ENCODE data around the gene C6.
"Not testable (repeated sequence)": the region's sequence is repeated elsewhere in the genome, so short reads cannot be mapped to it uniquely, and the experiment has no call there.

Gene C6

DNA sequence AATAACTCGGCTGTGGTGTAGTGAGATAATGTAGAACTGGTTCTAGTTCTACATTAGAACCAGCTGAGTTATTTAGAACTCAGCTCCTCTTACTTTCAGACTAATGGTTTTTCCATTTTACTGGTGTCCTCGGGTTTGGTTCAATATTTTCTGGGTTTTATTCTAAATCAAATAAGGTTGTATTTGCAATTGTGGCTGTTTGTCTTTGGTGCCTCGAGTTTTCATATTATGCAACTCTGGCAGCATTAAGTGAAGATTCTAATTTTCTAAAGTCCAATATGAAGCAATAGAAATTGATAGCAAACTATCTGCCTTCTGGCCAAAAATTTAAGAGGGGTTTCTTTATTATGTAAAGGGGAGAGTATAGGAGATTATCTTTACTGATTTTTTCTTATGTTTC is 19.0 kb downstream of the C6 start:
- peaks cover 4% of the 10 kb centered on the region for H3K9me3 Mint-ChIP-seq
- H3K27ac Mint-ChIP-seq = peak overlapping the region; percentile 93 to 97 (median 93)
- H3K36me3 Mint-ChIP-seq (ENCODE audit: low read depth) = no peaks in the 10 kb centered on the region
- TF ChIP-seq, protein P1, sequence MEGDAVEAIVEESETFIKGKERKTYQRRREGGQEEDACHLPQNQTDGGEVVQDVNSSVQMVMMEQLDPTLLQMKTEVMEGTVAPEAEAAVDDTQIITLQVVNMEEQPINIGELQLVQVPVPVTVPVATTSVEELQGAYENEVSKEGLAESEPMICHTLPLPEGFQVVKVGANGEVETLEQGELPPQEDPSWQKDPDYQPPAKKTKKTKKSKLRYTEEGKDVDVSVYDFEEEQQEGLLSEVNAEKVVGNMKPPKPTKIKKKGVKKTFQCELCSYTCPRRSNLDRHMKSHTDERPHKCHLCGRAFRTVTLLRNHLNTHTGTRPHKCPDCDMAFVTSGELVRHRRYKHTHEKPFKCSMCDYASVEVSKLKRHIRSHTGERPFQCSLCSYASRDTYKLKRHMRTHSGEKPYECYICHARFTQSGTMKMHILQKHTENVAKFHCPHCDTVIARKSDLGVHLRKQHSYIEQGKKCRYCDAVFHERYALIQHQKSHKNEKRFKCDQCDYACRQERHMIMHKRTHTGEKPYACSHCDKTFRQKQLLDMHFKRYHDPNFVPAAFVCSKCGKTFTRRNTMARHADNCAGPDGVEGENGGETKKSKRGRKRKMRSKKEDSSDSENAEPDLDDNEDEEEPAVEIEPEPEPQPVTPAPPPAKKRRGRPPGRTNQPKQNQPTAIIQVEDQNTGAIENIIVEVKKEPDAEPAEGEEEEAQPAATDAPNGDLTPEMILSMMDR (IDR thresholded peaks at IDR 0.05; ENCODE audit: unreplicated experiment in 3 of 3) = no peak
- no peaks in the 10 kb centered on the region for H3K27me3 Mint-ChIP-seq (ENCODE audit: low read depth)
- peaks cover 9% of the 10 kb centered on the region for H3K4me1 Mint-ChIP-seq
- no peak overlapping the region for H3K4me3 Mint-ChIP-seq

DNA sequence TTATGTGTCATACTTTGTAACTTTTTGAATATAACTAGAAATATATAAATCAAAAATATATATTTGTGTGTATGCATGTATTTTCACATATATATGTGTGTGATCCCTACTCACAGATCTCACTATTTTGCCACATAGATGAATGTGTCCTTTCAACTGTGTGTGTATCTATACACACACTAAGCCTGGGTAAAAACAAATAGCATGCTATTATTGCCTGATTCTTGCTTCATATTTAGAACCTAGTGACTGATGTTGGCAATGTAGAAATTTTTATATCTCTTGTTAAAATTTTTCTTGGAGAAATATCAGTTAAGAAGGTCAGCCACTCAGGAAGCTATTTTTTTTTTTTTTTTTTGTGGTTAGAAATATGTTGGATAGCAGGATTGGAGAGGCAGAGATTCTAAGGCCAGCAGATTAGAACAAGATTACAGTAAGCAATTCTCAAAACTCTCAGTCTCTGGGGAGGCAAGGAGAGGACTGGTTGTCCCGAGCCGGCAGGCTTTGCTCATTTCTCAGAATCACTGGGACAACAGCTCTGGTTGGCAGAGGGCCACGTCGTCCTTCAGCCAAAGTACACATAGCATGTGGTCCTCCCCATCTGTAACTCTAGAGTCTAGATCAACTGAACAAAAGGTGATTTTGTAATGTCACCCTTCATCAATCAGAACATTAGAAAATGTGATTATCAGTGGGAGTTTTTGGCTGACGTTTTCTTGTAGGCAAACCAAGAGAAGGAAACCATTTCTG is 19.7 kb downstream of the C6 start:
- no peaks in the 10 kb centered on the region for H3K36me3 Mint-ChIP-seq (ENCODE audit: low read depth)
- H3K4me3 Mint-ChIP-seq = no peak overlapping the region
- H3K4me1 Mint-ChIP-seq = peaks cover 9% of the 10 kb centered on the region
- TF ChIP-seq, protein P1 (IDR thresholded peaks at IDR 0.05; ENCODE audit: unreplicated experiment in 3 of 3) = no peak
- H3K27me3 Mint-ChIP-seq (ENCODE audit: low read depth) = no peaks in the 10 kb centered on the region
- H3K9me3 Mint-ChIP-seq = peaks cover 4% of the 10 kb centered on the region
- peak overlapping the region; percentile 93 to 97 (median 93) for H3K27ac Mint-ChIP-seq

DNA sequence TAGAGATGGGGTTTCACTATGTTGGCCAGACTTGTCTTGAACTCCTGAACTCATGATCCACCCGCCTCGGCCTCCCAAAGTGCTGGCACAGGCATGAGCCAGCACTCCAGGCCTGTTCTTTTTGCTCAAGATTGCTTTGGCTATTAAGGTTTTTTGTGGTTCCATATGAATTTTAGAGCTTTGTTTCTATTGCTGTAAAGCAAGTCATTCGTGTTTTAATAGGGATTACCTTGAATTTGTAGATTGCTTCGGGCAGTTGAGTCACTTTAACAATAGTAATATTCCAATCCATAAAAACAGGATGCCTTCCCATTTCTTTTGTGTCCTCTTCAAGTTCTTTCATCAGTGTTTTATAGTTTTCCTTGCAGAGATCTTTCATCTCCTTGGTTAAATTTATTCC is 22.1 kb downstream of the C6 start:
- Mint-ChIP-seq H3K9me3 (peaks cover 4% of the 10 kb centered on the region), H3K27me3 (ENCODE audit: low read depth) (no peaks in the 10 kb centered on the region), H3K4me3 (no peak overlapping the region), H3K27ac (no peak overlapping the region), H3K36me3 (ENCODE audit: low read depth) (no peaks in the 10 kb centered on the region), H3K4me1 (peaks cover 9% of the 10 kb centered on the region)
- TF ChIP-seq, protein P1 (IDR thresholded peaks at IDR 0.05; ENCODE audit: unreplicated experiment in 3 of 3) = no peak

DNA sequence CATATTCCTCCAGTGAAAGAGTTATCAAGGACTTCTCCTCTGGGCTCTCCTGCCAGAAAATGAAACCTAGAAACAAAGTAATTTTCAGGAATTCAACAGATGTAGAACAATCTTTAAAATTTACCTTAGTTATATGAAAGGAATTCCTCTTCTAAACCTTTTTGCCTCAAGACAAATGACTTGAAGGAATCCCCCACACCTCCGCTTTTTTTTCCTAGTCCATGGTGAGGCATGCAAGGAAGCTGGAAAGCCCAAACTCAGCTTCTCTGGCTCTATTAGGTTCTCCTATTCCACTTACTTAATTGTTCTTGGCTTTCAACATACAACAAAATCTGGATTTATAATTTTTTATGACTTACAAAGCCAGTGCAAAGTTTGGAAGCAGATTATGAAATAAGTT is 27.2 kb downstream of the C6 start:
- no peaks in the 10 kb centered on the region for H3K27me3 Mint-ChIP-seq (ENCODE audit: low read depth)
- H3K9me3 Mint-ChIP-seq = no peaks in the 10 kb centered on the region
- no peaks in the 10 kb centered on the region for H3K36me3 Mint-ChIP-seq (ENCODE audit: low read depth)
- H3K4me3 Mint-ChIP-seq = no peak overlapping the region
- H3K27ac Mint-ChIP-seq = no peak overlapping the region
- TF ChIP-seq, protein P1 (IDR thresholded peaks at IDR 0.05; ENCODE audit: unreplicated experiment in 3 of 3) = no peak
- H3K4me1 Mint-ChIP-seq = peaks cover 5% of the 10 kb centered on the region

DNA sequence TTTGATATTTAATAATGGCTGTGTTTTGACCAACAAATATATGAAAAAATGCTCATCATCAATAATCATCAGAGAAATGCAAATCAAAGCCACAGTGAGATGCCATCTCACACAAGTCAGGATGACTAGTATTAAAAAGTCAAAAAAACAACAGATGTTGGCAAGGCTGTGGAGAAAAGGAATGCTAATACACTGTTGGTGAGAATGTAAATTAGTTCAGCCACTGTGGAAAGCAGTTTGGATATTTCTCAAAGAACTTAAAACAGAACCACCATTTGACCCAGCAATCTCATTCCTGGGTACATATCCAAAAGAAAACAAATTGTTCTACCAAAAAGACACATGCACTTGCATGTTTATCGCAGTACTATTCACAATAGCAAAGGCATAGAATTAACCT is 30.0 kb downstream of the C6 start:
- H3K36me3 Mint-ChIP-seq (ENCODE audit: low read depth); H3K4me1 Mint-ChIP-seq; H3K9me3 Mint-ChIP-seq; H3K4me3 Mint-ChIP-seq; H3K27me3 Mint-ChIP-seq (ENCODE audit: low read depth); H3K27ac Mint-ChIP-seq: not testable (repeated sequence)

DNA sequence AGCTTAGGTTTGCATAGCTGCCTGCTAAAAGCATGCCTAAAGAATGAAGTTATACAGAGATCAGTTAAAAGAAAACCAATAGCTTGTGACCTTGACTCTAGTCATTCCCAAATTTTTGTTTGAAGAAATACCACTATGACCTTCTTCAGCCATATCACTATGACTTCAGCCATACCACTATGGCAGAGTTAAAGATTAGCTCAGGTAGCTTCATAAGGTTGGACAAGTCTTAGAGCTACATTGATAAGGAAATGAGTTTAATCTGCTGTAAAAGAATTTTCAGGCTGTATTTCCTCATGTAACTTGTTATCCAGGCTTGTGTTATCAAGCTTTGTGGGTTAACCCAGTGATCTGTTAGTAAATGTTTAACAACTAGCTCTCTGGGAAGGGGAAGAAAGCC is 30.7 kb downstream of the C6 start:
- no peak overlapping the region for H3K4me3 Mint-ChIP-seq
- H3K27me3 Mint-ChIP-seq (ENCODE audit: low read depth) = no peaks in the 10 kb centered on the region
- no peaks in the 10 kb centered on the region for H3K9me3 Mint-ChIP-seq
- H3K4me1 Mint-ChIP-seq = peaks cover 5% of the 10 kb centered on the region
- TF ChIP-seq, protein P1 (IDR thresholded peaks at IDR 0.05; ENCODE audit: unreplicated experiment in 3 of 3) = no peak
- peak overlapping the region; percentile 0 to 70 (median 19) for H3K27ac Mint-ChIP-seq
- H3K36me3 Mint-ChIP-seq (ENCODE audit: low read depth) = no peaks in the 10 kb centered on the region

Measured in nephron (organoid).